ENCODE data around the gene MTMR3.

The MTMR3 gene

DNA sequence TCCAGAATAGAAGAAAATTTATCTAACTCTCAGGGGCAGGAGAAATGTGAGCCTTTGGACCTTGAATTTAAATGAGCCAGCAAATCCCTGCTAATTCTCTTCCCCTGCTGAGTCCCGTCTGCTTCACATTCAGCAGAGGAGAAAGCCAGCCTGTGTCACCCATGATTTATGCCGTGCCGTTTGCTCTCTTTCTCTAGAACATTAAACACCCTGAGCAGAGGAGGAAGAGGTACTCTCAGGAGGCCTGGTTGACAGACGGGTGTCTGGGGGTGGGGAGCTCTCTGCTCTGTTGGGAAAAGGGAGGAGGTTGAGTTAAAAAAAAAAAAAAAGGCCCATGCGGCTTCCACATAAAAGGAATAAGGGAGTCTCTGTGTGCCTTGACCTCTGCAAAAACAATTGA lies 11.3 kb upstream of the MTMR3 start:
- DNase-seq: peak; percentile 4 to 57

GRCh38 chr22:29872144-29872893 lies 10.7 kb upstream of the MTMR3 start:
- DNase-seq: peak in 1 of 2 experiments; percentile 0

GRCh38 chr22:29872989-29873388 lies 10.0 kb upstream of the MTMR3 start:
- no peak for DNase-seq

DNA sequence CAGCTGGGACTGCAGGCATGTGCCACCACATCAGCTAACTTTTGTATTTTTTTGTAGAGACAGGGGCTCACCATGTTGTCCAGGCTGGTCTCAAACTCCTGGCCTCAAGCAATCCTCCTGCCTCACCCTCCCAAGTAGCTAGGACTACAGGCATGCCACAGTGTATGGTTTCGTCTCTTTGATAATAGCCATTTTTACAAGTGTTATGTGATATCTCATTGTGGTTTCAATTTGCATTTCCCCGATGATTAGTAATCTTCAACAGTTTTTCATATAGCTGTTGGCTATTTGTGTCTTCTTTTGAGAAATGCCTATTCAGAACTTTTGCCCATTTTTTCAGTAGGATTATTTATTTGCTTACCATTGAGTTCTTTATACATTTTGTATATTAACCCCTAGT lies 9.0 kb upstream of the MTMR3 start:
- DNase-seq: no peak

DNA sequence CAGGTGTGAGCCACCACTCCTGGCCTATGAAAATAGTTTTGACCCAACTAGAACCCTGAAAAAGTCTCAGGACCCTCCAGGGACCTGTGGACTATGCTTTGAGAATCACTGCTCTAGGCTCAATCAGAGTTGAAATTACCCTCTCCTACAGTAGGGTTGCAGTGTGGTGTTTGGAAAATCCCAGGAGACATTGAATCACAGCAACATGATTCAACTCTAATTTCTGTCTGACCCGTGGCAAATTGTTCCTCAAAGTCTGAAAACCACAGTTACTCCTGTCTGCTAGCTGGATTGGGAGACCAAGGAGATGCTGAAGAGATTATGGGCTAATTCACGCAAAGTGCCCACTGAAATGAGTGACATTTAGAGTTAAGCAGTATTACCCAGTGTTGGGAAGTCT lies 5.4 kb upstream of the MTMR3 start:
- no peak for DNase-seq

GRCh38 chr22:29879753-29880152 lies 3.2 kb upstream of the MTMR3 start:
- no peak for DNase-seq

GRCh38 chr22:29882716-29883044 lies 294 bp upstream of the MTMR3 start:
- DNase-seq: no peak

- no peak for DNase-seq
These were observed 762 bp downstream of the MTMR3 start for GRCh38 chr22:29883775-29884097.

DNA sequence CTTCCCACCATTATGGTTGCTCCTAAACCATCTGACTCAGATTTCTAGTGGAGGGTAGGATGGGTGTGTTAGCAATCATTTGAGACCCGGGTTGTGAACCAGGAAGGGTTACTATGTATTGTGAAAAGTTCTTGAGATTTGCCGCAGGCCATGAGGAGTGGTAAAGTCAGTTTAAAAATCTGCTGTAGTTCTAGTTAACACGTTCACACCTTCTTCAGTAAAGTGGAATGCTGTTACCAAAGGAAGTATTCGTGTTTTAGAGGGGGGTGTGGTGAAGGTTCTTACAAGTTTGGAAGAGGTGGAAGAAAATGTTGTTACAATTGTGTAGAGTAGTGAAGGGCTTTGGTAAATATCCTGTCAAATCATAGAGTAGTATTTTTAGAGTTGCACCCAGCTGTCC lies 2.6 kb downstream of the MTMR3 start:
- no peak for DNase-seq

- no peak for DNase-seq
These were observed 3.6 kb downstream of the MTMR3 start for GRCh38 chr22:29886596-29886995.

GRCh38 chr22:29887358-29887757 lies 4.4 kb downstream of the MTMR3 start:
- no peak for DNase-seq

- DNase-seq: no peak
These were observed 7.8 kb downstream of the MTMR3 start for GRCh38 chr22:29890760-29891159.

DNA sequence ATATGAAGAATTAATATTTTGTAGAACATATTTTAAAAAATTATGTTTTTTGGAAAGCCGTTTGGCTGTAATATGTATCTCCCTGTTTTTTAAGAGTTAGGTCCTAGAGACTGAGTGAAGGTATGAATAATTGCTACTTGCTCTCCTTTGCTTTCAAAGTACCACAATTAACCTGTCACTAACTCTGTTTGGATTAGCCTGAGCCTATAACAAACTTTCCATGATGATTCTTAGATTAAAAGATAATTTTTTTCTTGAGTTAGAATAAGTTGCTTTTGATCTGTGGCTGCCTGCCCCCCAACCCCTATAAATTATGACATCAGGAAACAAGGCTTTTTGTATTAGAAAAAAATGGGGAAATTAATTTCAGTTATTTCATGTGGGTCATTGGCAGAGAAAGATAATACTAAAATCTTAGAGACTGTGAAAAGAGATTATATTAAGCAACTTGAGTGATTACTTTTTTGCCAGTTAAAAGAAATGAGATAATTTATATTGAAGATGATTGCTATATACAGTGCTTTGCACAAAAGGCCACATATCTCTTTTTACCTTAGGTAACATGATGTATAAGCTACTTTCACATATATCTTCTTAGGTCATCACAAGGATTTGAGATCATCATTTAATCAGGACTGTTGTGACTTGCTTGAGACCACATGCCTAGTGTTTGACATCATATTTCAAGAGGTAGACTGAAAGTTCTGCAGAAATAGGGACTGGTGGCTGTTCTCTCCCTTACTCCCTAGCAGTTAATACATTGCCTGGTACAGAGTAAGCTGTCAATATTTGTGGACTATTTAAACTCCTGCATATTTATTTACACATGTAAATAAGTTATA lies 9.6 kb downstream of the MTMR3 start:
- DNase-seq: no peak

- DNase-seq: no peak
These were observed 18.4 kb downstream of the MTMR3 start for GRCh38 chr22:29901354-29901753.

DNA sequence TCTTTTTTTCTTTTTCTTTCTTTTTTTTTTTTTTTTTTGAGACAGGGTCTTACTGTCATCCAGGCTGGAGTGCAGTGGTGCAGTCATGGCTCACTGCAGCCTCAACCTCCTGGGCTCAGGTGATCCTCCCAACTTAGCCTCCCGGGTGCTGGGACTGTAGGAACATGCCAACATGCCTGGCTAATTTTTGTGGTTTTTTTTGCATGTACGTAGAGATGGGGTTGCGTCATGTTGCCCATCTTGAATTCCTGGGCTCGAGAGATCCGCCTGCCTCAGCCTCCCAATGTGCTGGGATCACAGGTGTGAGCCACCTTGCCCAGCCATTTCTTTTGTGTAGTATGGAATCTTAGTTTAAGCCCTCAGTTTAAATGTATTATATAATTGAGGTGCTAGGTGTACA lies 20.4 kb downstream of the MTMR3 start:
- DNase-seq: no peak

DNA sequence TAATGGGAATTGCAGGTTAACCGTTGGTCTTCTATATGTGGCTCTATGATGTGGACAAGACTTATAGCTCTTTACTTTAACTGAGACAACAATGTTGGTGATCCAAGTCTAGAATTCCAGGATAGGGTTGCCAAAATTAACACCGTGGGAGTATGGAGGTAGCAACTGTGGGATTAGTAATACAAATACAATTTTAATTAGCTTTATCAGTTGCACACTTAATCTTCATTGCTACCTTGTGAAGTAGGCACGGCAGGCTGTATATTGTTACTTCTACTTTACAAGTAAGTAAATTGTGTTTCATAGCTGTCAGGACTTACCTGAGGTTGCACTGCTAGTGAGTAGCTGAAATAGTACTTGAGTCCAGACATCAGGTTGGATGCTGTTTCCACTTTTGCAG lies 21.0 kb downstream of the MTMR3 start:
- DNase-seq: no peak

DNA sequence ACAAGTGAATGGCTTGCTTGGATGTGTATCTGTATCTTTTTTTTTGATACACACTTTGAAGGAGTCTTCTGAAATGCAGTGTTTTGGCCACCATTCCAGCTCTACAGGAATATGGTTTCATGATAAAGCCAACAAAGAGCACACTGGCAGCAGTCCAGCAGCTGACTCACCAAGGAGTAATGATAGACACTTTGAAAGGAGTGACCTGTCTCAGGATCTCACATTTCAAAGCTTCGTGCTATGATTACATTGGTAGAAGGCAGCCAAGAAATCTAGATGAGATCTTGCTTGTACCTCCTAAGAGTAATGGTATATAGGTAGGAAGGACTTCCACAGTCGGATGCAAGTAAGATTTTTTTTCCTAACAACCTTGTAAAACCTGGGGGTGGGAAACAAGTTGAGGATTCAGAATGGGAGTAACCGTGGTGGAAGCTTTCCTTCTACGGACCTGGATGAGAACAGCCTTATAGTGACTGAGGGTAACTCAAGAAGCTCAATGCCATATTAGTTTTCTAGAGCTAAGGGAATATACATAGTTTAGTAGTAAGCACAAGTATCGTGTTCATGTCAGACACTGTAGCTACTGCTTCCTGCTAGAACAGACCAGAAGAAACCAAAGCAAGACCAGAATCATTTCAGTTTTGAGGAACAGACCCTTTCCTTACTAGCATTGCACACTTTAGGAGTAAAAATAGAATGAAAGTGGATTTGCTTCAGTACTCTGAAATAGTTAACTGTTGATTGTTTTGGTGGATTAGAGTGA lies 25.0 kb downstream of the MTMR3 start:
- DNase-seq: peak in 1 of 2 experiments; percentile 64

DNA sequence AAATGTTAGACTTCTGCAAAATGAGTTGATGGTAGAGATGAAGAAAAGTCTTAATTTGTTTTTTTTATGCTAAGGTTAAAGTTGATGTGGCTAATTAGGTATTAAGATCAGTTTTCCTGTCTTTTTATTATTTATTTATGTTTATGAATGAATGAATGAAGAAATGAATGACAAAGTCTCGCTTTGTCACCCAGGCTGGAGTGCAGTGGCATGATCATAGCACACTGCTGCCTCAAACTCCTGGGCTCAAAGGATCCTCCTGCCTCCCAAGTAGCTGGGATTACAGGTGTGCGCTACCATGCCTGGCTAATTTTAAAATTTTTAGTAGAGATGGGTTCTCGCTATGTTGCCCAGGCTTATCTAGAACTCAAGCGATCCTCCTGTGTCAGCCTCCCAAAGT lies 29.2 kb downstream of the MTMR3 start:
- no peak for DNase-seq

- DNase-seq: no peak
These were observed 29.8 kb downstream of the MTMR3 start for GRCh38 chr22:29912605-29913398.

DNA sequence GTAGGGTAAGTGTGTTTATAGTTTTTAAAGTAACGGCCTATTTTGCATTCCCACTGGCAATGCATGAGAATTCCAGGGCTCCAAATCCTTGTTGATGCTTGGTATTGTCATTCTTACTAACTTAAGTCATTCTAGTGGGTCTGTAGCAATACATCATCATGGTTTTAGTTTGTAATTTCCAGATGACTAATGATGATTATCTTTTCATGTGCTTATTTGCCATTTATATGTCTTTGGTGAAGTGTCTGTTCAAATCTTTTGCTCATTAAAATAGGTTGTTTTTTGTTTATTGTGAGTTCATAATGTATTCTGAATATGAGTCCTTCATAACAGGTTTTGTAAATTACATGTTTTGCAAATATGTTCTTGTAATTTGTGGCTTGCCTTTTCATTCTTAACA lies 31.2 kb downstream of the MTMR3 start:
- DNase-seq: no peak

- DNase-seq: no peak
These were observed 32.1 kb downstream of the MTMR3 start for GRCh38 chr22:29914991-29915533.

GRCh38 chr22:29916007-29916544 lies 33.1 kb downstream of the MTMR3 start:
- peak in 1 of 2 experiments; percentile 1 for DNase-seq

Measured in NCI-H2081 (cell line).